ENCODE results near the gene GCK.

- TF ChIP-seq CTCF (IDR thresholded peaks at IDR 0.05) (no peak), POLR2A (IDR thresholded peaks at IDR 0.05) (no peak)
These were observed 33.6 kb upstream of the GCK start for GRCh38 chr7:44222776-44223261.
